Measurements from ENCODE around the gene EYA3. TPM values are rescaled to one million over a fixed set of nuclear protein-coding genes. Genes with fewer than 3 reads are reported as not detected.

Gene EYA3
- total and polyA plus RNA-seq, 2 donors from 2014 or later: 10.2 to 32.0 TPM

- Histone ChIP-seq H3K27ac (ENCODE audit: low read depth in 2 of 2, low read length in 2 of 2) (no peak overlapping the region), H3K9ac (ENCODE audit: low read length in 3 of 3) (no peak overlapping the region), H3K9me3 (ENCODE audit: control insufficient read depth in 2 of 3, insufficient read depth in 1 of 3, low read length in 3 of 3) (no peaks in the 10 kb centered on the region), H3K4me1 (ENCODE audit: control insufficient read depth in 2 of 3, insufficient read depth in 2 of 3, low read depth in 1 of 3, low read length in 3 of 3) (peaks cover 0 to 2% (median 0%) of the 10 kb centered on the region in 3 donors), H3K4me3 (ENCODE audit: low read length in 3 of 3) (no peak overlapping the region), H3K27me3 (ENCODE audit: control insufficient read depth, insufficient read depth, low read length) (no peaks in the 10 kb centered on the region), H3K36me3 (ENCODE audit: control insufficient read depth in 2 of 3, insufficient read depth in 3 of 3, low read length in 3 of 3) (no peaks in the 10 kb centered on the region)
- DNase-seq (no peak), FAIRE-seq (no peak)
- no peak for TF ChIP-seq CTCF (IDR thresholded peaks at IDR 0.05; ENCODE audit: borderline replicate concordance, extremely low read depth, insufficient read depth)
- intact Hi-C loops (cut with DNase I): no loop called here
Observed at GRCh38 chr1:28136169-28136921, 47.9 kb upstream of the EYA3 start.

GRCh38 chr1:28135371-28136168 lies 47.2 kb upstream of the EYA3 start:
- peaks cover 0 to 2% (median 0%) of the 10 kb centered on the region in 3 donors for H3K4me1 ChIP-seq (ENCODE audit: control insufficient read depth in 2 of 3, insufficient read depth in 2 of 3, low read depth in 1 of 3, low read length in 3 of 3)
- no peaks in the 10 kb centered on the region for H3K9me3 ChIP-seq (ENCODE audit: control insufficient read depth in 2 of 3, insufficient read depth in 1 of 3, low read length in 3 of 3)
- FAIRE-seq: no peak
- DNase-seq: peak in 3 of 5 donors; percentile 61 to 74 (median 64)
- H3K27me3 ChIP-seq (ENCODE audit: control insufficient read depth, insufficient read depth, low read length): no peaks in the 10 kb centered on the region
- H3K36me3 ChIP-seq (ENCODE audit: control insufficient read depth in 2 of 3, insufficient read depth in 3 of 3, low read length in 3 of 3): no peaks in the 10 kb centered on the region
- no peak for TF ChIP-seq CTCF (IDR thresholded peaks at IDR 0.05; ENCODE audit: borderline replicate concordance, extremely low read depth, insufficient read depth)
- H3K9ac ChIP-seq (ENCODE audit: low read length in 3 of 3): no peak overlapping the region
- intact Hi-C loops (cut with DNase I): no loop called here
- peak overlapping the region; percentile 47 to 48 for H3K27ac ChIP-seq (ENCODE audit: low read depth in 2 of 2, low read length in 2 of 2)
- peak overlapping the region in 1 of 3 donors; percentile 23 for H3K4me3 ChIP-seq (ENCODE audit: low read length in 3 of 3)

DNA sequence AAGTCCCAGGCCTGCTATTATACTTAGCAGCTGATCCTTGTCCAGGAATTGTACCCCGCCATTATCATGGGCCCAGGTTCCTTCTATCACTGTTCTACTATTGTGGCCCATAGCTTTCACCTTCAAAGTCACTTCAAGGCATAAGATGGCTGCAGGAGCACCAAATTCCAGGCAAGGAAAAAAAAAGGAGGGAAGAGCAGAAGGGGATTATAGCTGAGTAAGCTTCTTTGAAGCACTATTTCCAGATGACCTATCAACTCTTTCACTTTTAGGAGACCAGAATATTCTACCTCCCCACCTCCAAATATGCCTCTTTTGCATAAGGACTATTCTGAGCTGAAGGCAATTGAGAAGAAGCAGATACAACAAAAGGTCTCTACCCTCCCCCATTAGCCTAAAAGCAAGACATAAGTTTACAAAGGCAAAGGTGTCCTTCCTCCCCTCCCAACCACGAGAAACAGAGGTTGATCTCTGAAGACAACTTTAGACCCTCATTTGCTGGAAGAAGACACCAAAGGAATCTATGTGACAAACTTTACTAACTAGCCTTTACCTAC lies 46.3 kb upstream of the EYA3 start:
- Histone ChIP-seq H3K4me3 (ENCODE audit: low read length in 3 of 3) (no peak overlapping the region), H3K9me3 (ENCODE audit: control insufficient read depth in 2 of 3, insufficient read depth in 1 of 3, low read length in 3 of 3) (no peaks in the 10 kb centered on the region), H3K36me3 (ENCODE audit: control insufficient read depth in 2 of 3, insufficient read depth in 3 of 3, low read length in 3 of 3) (no peaks in the 10 kb centered on the region), H3K27me3 (ENCODE audit: control insufficient read depth, insufficient read depth, low read length) (no peaks in the 10 kb centered on the region), H3K27ac (ENCODE audit: low read depth in 2 of 2, low read length in 2 of 2) (no peak overlapping the region), H3K9ac (ENCODE audit: low read length in 3 of 3) (no peak overlapping the region), H3K4me1 (ENCODE audit: control insufficient read depth in 2 of 3, insufficient read depth in 2 of 3, low read depth in 1 of 3, low read length in 3 of 3) (peaks cover 0 to 2% (median 0%) of the 10 kb centered on the region in 3 donors)
- intact Hi-C loops (cut with DNase I): no loop called here
- no peak for TF ChIP-seq CTCF (IDR thresholded peaks at IDR 0.05; ENCODE audit: borderline replicate concordance, extremely low read depth, insufficient read depth)
- no peak for DNase-seq
- no peak for FAIRE-seq

Data from kidney (tissue), 14 donors.